GM19463 (cell line): ENCODE results near the gene ALDH16A1.
A peak's percentile ranks its signal among the peaks of the same experiment; 100 is the strongest.
"Not testable (repeated sequence)": the region's sequence is repeated elsewhere in the genome, so short reads cannot be mapped to it uniquely, and the experiment has no call there.

ENCODE experiments used
- ATAC-seq: cut with Tn5 transposase; IDR thresholded peaks from one replicate; pipeline ENCODE4 v1.9.1; 2021; ENCODE audit warnings: mild to moderate bottlenecking, moderate library complexity; ENCODE audit not compliant: unreplicated experiment

The ALDH16A1 gene

DNA sequence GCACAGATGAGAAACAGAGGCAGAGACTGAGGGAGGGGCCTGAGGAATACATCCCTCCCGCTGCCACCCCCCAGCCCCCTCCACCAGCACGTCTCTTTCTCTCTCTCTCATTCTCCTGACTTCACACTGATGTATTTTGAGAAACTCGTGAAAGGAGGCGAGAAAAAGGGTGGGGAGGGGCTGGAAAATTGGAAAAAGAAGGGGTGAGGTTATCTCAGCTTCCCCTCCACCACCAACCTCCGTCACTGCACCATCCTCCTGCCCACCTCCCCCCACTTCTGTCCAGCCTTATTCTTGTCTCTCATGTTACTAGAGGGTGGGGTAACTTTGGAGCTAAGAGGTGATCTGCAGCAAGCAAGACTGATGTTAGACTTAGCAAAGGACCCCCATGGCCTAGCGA is 13.2 kb upstream of the ALDH16A1 start:
- no peak for ATAC-seq

- ATAC-seq = no peak
Measured at GRCh38 chr19:49440439-49441209, 12.4 kb upstream of the ALDH16A1 start.

- no peak for ATAC-seq
Measured at GRCh38 chr19:49441210-49441959, 11.6 kb upstream of the ALDH16A1 start, which contains the start of gene SLC17A7. TSS of gene SLC17A7 (minus strand) at chr19:49441527. CDS start at chr19:49441379, 148 bp downstream.

DNA sequence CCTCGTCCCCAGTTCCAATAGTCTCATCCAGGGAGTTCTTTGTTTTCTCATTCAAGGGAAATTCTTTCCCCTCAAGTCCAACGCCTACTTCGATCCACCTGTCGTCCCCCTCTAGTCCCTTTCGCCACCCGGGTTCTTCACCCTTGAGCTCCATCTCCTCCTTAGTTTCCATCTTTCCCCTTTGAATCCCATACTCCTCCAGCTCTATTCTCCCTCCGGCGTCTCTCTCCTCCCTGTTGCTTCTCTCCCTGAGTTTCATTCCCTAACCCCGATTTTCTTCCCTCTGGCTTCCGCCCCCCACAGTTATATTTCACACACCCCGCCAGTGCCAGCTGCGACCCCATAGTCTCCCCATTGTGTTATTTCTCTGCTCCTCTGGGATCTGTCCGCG is 11.1 kb upstream of the ALDH16A1 start:
- no peak for ATAC-seq

GRCh38 chr19:49442354-49442753 is 10.7 kb upstream of the ALDH16A1 start:
- ATAC-seq = no peak

DNA sequence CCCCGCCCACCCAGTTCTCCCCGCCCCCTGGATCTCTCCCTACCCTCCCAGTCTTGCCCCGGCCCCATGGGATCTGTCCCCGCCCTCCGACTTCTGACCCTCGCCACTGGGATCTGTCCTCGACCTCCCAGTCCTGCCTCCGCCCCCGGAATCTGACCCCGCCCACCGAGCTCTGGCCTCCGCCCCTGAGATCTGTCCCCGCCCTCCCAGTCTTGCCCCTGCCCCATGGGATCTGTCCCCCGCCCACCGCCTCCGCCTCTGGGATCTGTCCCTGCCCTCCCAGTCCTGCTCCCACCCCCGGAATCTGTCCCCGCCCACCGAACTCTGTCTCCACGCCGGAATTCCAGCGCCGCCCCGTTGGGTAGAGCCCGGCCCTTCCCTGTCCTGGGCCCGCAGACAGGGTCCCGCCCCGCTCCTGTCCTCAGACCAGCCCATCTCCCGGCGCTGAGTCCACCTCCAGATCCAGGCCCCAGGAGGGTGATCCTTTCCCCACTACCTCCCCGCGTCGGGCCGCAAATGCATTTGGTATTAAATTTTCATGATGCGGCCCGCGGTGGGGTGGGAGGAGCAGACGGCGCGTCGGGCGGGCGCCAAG is 10.2 kb upstream of the ALDH16A1 start:
- ATAC-seq = peak; percentile 16

DNA sequence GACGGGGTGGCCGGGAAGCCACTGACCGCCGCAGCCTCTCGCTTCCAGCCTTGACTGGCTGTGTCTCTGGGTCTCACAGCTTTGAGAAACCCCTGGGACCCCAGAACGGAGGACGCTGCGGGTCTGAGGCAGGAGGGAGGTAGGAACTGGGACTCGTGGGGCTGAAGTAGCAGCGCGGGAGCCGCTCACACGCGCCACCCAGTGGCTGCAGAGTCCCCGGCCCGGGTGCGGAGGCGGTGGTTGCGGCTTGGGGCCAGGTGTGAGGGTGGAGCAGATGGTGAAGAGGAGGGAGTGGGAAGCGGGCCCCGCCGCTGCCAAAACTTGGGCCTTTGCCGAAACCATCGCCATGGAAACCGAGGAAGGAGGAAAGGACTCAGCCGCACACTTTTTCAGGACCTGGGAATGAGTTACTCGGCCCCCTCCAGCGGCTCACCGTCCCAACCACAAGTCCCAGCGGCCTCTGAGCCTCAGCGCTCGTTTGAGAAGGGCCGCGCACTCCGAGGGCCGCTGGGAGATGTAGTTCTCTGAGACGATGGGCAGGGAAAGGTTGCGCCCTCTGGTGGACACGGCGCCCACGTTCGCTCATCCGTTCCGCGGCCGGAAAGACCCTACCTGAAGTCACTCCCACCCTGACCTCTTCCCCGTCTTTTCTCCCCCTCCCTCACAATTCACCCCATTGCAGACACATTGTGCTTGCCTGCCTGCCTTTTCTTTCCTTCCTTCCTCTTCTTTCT is 9.5 kb upstream of the ALDH16A1 start:
- ATAC-seq = peak; percentile 82

DNA sequence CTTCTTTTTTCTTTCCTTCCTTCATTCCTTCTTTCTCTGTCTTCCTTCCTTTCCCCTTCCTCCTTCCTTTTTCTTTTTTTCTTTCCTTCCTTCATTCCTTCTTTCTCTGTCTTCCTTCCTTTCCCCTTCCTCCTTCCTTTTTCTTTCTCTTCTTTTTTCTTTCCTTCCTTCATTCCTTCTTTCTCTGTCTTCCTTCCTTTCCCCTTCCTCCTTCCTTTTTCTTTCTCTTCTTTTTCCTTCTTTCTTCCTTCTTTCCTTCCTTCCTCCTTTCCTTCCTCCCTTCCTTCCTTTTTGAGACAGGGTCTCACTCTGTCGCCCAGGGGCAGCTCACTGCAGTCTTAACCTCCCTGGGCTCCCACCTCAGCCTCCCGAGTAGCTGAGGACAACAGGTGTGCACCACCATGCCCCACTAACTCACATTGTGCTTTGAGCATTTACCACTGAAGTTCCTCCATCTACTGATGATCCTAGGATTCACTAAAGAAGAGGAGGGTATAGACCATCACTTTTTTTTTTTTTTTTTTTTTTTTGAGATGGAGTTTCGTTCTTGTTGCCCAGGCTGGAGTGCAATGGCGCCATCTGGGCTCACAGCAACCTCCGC is 8.8 kb upstream of the ALDH16A1 start:
- ATAC-seq = not testable (repeated sequence)

- no peak for ATAC-seq
Measured at GRCh38 chr19:49445997-49446396, 7.0 kb upstream of the ALDH16A1 start.

- no peak for ATAC-seq
Measured at GRCh38 chr19:49447485-49448431, 5.3 kb upstream of the ALDH16A1 start.

- ATAC-seq = no peak
Measured at GRCh38 chr19:49448432-49448786, 4.6 kb upstream of the ALDH16A1 start.

DNA sequence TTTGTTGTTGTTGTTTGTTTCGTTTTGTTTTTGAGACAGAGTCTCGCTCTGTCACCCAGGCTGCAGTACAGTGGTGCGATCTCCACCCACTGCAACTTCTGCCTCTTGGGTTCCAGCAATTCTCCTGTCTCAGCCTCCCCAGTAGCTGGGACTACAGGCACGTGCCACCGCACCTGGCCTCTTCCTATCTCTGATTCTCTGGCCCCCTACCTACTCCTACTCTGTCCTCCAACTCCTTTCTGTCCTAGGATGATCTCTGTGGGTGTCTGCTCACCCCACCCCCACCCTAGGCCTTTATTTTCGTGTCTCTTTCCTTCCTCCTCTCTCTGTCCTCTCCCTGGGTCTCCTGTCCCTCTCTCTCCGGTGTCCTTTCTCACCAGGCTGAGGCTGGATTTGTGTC is 2.6 kb upstream of the ALDH16A1 start:
- ATAC-seq = no peak

DNA sequence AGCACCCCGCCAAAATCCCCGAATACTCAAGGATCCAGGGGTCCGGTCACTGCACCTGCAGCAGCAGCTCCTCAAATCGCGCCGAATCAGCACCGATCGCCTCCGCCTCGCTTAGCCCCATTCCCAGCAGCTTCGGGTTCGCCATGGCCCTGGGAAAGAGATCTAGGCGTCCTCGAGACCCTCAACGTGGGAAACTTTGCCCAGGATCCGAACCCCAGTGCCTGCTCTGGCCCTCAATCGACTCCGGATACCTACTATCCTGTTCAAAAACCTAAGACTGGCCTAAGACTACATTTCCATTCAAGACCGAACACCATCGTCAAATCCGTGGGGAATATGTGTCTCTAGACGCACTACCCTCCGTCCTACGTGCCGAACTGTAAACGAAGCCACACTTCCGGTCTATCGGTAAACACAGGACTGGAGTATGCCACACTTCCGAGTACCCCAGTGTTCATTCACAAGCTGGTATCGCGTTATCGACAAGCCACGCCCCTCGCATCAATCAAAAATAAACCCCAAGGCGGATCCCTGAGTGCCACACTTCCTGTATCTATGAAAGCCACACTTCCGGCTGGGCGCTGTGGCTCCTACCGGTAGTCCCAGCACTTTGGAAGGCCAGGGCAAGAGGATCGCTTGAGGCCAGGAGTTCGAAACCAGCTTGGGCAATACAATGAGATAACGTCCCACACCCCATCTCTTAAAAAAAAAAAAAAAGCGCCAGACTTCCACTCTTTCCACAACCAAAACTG is 1.4 kb upstream of the ALDH16A1 start, which contains the start of gene PIH1D1:
Gene PIH1D1, minus strand, starts transcription at position 385 of the 752 bp plus-strand sequence. Its CDS starts 240 bp downstream, at position 145.
- no peak for ATAC-seq

- ATAC-seq = no peak
Measured at GRCh38 chr19:49453757-49454240, 774 bp downstream of the ALDH16A1 start.

GRCh38 chr19:49455773-49456172 is 2.7 kb downstream of the ALDH16A1 start:
- ATAC-seq = no peak

DNA sequence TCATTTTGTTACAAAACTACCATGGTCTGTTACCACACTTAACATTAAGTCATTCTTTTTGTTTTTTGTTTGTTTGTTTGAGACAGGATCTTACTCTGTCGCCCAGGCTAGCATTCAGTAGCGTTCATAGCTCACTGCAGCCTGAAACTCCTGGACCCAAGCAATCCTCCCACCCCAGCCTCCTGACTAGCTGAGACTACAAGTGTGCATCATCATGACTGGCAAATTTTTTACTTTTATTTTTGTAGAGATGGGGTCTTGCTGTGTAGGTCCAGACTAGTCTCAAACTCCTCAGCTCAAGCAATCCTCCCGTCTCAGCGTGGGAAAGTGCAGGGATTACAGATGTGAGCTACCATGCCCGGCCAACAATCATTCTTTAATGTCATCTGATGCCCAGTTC is 3.3 kb downstream of the ALDH16A1 start:
- ATAC-seq = no peak

DNA sequence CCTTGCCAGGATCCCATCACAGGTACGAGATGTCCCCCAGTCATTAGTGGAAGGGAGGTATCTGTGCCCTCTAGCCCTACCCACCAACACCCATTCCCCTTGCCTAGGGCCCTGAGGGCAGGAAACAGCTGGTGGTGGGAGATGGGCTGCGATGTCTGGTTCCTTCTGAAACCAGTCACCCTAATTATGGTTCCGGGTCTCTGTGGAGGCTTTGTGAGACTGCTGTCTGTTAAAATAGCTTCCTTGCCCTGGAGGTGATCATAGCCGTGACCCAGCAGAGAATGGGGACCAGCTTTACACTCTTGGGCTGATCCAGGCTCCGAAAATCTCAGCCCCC is 5.5 kb downstream of the ALDH16A1 start:
- no peak for ATAC-seq

- no peak for ATAC-seq
Measured at GRCh38 chr19:49459388-49459787, 6.4 kb downstream of the ALDH16A1 start.

DNA sequence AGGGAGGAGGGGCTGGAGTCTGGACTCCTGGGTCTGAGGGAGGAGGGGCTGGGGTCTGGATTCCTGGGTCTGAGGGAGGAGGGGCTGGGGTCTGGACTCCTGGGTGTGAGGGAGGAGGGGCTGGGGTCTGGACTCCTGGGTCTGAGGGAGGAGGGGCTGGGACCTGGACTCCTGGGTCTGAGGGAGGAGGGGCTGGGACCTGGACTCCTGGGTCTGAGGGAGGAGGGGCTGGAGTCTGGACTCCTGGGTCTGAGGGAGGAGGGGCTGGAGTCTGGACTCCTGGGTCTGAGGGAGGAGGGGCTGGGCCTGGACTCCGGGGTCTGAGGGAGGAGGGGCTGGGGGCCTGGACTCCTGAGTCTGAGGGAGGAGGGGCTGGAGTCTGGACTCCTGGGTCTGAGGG is 8.1 kb downstream of the ALDH16A1 start:
- not testable (repeated sequence) for ATAC-seq
